Colon (tissue), 2 donors: Measurements from ENCODE around the gene CTSH.

ENCODE experiments used
- FAIRE-seq: peaks from 2 replicates; lab custom pipeline; 2012; peaks lifted over from hg19 to GRCh38; lab: Jason Lieb, UNC
- donor health status: control.
- donor health status: control.

Gene CTSH

DNA sequence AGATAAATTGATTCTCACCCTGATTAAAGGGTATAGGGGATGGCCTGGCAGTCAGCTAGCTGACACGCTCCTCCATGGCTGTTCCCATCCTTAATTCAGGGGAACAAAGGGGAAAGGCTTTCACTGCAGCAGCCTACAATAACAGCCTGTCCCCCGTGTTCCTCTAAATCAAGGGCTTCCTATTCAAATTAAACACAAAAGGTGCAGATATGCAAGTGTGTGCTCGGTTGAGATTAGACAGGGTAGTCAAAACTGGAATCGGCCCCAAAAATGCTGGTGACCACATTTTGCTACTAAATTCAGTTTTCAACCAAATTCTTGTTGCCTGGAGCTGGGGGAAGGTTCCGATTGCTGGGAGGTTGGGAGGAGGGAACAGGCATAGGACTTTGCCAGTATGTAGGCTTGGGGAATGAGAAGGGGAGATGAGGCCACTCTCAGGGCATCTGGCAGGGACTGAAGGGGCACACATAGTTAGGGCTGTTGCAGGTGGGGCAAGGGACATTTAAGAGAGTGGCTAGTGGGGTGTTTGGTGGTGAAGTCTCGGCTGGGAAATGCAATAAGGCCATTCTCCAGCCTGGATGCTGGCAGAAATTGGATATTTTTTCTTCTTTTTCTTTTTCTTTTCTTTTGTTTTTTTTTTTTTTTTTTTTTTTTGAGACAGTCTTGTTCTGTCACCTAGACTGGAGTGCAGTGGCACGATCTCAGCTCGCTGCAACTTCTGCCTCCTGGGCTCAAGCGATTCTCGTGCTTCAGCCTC is 32.9 kb upstream of the CTSH start:
- no peak for FAIRE-seq

GRCh38 chr15:78977091-78977571 is 32.3 kb upstream of the CTSH start:
- no peak for FAIRE-seq

GRCh38 chr15:78976691-78977090 is 31.8 kb upstream of the CTSH start:
- FAIRE-seq: no peak

GRCh38 chr15:78974272-78974918 is 29.5 kb upstream of the CTSH start:
- FAIRE-seq: no peak

- FAIRE-seq: no peak
These were observed 25.0 kb upstream of the CTSH start for GRCh38 chr15:78969687-78970349.

DNA sequence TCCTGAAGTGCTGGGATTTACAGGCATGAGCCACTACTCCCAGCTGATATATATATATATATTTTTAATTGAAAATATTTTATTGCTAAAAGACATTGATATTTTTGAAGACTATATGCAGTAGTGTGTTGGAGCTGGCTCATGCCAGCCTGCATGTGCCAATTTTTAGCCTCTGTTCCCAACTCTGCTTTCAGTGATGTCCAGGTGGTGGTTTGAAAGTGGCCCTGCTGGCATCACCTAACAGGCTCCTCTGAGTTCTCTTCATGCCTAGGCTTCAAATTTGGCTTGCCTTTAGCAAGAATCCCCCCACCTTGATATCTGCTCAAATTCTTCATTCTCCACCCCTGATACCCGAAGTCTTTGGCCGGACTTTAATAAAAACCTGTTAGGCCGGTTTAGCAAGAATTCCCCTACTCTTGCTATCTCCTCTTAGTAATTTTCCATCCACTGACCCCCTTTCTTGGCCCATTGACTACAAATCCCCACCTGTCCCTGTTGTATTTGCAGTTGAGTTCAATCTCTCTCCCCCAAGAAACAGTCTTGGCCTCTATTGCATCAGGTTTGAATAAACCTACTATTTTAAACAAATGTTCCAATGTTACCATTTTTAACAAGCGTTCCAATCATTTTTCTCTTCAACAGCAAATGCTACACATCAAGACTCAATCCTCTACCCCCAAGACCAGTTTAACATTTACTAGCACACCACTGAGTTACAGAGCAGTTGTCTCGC is 23.9 kb upstream of the CTSH start:
- no peak for FAIRE-seq

- FAIRE-seq: no peak
These were observed 23.3 kb upstream of the CTSH start for GRCh38 chr15:78968114-78968513.

DNA sequence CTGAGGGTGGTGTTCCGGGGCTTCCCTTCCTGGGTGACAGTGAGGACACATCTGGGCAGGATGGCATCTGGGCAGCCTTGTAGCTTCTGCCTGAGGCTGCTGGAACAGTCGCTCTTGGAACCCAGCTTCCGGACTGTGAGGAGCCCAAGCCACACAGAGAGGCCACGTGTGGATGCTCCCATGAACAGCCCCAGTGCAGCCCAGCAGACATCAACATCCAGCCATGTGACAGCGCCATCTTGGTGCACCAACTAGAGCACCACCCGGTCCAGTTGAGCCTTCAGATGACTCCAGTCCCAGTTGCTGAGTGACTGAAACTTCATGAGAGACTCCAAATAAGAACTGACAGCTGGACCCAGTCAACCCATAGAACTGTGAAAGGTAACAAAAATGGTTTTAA is 15.5 kb upstream of the CTSH start:
- no peak for FAIRE-seq

GRCh38 chr15:78959360-78959759 is 14.5 kb upstream of the CTSH start:
- no peak for FAIRE-seq

DNA sequence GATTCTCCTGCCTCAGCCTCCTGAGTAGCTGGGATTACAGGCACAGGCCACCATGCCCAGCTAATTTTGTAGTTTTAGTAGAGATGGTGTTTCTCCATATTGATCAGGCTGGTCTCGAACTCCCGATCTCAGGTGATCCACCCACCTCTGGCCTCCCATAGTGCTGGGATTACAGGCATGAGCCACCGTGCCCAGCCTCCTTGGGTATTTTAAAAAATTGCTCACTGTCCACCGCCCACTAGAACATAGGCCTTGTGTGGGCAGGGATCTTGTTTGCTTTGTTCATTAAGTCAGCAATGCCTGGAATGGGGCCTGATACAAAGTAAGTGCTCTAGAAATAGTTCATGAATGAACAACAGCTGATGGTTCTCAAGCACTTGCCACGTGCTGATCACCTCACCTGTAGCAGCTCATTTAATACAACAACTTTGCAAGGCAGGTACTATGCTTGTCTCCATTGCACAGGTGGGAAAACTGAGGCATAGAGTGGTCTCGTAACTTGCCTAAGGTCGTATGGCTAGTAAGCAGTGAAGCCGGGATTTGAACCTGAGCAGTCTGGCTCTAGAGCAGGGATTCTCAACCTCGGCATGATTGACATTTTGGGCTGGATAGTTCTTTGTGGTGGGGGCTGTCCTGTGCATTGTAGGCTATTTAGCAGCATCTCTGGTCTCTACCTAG is 12.7 kb upstream of the CTSH start:
- FAIRE-seq: no peak

DNA sequence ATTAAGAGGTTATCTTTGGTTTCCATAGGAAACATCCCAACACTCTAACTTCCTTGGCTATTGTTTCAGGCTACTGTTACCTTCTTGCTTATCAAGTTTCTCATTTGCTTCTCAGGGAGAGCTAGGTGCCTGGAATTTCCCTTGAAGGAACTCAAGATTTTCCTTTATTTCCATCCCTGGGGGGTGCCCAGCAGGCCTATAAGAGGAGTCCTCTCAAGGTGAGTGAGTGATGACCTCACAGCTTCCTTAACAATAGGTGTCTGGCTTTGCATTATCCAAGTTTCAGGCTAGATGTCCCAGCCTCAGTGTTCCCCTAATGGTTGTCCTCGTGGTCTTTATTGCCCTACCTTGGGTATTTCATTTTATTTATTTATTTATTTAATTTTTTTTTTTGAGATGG is 12.1 kb upstream of the CTSH start:
- FAIRE-seq: no peak

- no peak for FAIRE-seq
These were observed 10.5 kb upstream of the CTSH start for GRCh38 chr15:78955355-78955754.

DNA sequence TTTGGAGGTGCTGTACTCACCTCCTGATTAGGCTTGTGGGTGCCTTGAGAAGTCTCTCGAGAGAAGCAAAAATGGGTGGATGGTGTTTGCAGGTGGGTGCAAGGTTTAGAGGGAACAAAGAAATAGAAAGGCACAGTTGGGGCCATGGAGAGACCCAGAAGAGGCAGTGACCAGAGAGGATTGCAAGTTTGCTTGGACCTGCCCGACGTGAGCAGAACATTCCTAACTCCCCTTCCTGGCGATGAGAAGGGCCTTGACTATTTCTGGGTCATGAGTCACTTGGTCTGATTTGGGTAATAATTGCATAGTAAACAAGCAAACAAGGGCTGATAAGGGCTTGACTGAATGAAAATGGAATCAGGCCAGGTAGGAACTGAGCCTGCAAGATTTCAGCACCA is 7.0 kb upstream of the CTSH start:
- FAIRE-seq: no peak

GRCh38 chr15:78950902-78951840 is 6.3 kb upstream of the CTSH start:
- no peak for FAIRE-seq

- no peak for FAIRE-seq
These were observed 5.5 kb upstream of the CTSH start for GRCh38 chr15:78950343-78950742.

- no peak for FAIRE-seq
These were observed 4.6 kb upstream of the CTSH start for GRCh38 chr15:78949461-78949860.

DNA sequence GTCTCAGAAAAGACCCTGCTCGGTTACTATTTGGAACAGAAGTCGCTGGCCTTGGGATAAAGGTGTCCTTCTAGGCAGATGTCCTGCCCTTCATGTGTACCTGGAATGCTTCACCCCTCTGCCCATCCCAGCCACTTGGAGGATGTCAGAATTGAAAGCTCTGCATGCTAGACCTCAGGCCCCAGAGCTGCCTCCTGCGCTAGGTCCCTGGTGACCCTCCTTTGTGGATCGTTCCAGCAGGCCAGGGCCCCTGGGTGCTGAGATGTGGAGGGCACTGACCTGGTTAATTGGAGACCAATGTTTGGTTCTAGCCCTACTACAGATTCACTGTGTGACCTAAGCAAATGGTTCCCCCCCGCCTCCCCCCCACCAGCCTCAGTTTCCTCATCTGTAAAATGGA is 2.7 kb upstream of the CTSH start:
- FAIRE-seq: no peak

DNA sequence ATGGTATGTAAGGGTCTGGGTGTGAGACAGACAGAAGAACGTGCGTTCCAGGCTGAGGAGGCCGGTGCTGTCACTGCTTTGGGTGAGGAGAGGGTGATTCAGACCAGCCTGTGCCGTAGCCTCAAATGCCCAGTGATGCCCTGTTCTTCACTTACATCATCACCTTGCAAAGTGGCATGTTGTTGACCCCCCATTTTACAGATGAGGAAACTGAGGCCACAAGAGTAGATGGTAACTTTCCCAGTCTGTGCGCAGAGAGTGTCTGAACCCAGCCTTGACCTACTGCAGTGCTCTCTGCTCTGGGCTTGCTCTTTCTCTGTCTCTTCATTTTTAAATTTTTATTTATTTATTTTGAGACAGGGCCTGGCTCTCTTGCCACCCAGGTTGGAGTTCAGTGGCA is 1.6 kb upstream of the CTSH start:
- no peak for FAIRE-seq

DNA sequence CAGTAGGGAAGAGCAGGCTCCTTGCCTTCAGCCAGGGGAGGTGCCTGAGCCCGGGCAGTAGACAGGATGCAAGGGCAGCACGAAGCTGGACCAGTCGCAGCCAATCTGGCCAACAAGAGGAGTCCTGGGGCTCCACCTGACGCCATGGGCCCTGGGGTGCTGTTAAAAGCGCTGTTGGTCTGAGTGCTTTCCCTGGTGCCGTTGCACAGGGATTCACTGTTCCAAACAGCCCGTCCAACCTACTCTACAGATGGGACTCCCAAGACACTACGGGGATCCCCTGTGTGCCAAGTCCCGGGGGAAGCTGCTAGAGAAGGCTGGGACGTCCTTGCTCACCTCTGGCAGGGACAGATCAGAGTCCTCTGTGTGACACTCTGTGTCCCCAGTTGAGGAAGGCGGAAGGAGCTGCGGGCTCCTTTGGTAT is 632 bp downstream of the CTSH start:
- no peak for FAIRE-seq

DNA sequence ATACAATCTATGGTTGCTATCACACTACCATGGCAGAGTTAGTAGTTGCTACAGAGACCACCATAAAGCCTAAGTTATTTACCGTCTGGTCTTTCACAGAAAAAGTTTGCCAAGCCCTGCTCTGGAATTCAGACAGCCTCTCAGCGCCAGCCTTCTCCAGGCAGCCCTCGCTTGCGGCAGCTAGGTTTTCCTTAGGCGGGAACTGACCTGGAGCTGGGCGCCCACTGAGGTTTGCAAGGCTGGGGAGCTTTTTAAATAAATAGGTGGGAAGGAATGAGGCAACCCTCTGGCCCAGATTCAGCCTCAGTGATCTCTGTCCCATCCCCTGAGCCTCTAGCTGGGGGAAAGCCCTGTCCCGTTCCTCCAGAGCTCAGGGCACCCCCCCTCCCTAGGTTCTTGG is 1.2 kb downstream of the CTSH start:
- no peak for FAIRE-seq

DNA sequence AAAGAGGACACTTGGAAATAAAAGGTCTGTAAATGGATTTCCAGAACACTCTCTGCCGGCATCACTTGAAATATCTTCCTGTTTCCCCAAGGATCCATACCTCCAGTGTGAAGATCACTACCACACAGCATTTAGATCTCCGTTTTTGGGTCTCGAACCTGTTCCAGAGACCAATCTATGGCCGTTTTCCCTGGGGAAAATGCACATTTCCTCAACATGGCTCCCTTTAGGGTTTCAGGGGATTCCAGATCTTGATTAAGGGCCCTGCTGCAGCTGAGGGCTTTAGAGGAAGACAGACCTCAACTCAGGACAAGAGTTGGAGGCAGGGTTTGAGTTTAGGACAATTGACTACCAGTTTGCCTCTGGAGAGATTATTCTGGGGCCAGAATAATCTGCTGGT is 2.1 kb downstream of the CTSH start:
- no peak for FAIRE-seq
